22Rv1 (cell line): ENCODE data around the gene CPLX1.

Experiments used
- H3K27ac ChIP-seq: fragments of 450-650 bp; 2 replicates; pipeline ENCODE4 v1.5.1; 2017
- CTCF ChIP-seq: fragments of 450-650 bp; IDR thresholded peaks from 2 replicates; pipeline ENCODE4 v1.5.1; 2017; ENCODE audit warnings: mild to moderate bottlenecking
- ZFX ChIP-seq: fragments of 450-650 bp; IDR thresholded peaks from 2 replicates; pipeline ENCODE4 v1.6.1; 2017; ENCODE audit warnings: antibody characterized with exemption, borderline replicate concordance

The CPLX1 gene

GRCh38 chr4:791898-792625 is 33.9 kb downstream of the CPLX1 start:
- H3K27ac ChIP-seq = peak overlapping the region; percentile 72
- no peak for TF ChIP-seq ZFX
- TF ChIP-seq CTCF = no peak

- peak overlapping the region; percentile 72 for H3K27ac ChIP-seq
- TF ChIP-seq ZFX = no peak
- TF ChIP-seq CTCF = no peak
These were observed 34.6 kb downstream of the CPLX1 start for GRCh38 chr4:791252-791897.

- TF ChIP-seq CTCF (no peak), ZFX (no peak)
- peak overlapping the region; percentile 22; the same call in 1 of the 2 replicates for H3K27ac ChIP-seq
These were observed 35.5 kb downstream of the CPLX1 start for GRCh38 chr4:790466-790820.

GRCh38 chr4:789571-790465 is 36.1 kb downstream of the CPLX1 start:
- H3K27ac ChIP-seq = peak overlapping the region; percentile 46

GRCh38 chr4:788636-789297 is 37.2 kb downstream of the CPLX1 start:
- TF ChIP-seq CTCF (no peak), ZFX (no peak)
- H3K27ac ChIP-seq = peak overlapping the region; percentile 46

More at GRCh38 chr4:789571-790465, 36.1 kb downstream of the CPLX1 start:
- TF ChIP-seq CTCF = no peak
- no peak for TF ChIP-seq ZFX

- TF ChIP-seq CTCF (no peak), ZFX (no peak)
- H3K27ac ChIP-seq = peak overlapping the region; percentile 46
These were observed 37.8 kb downstream of the CPLX1 start for GRCh38 chr4:788006-788635.
